ENCODE data around the gene DIAPH3. TPM values are rescaled to one million over a fixed set of nuclear protein-coding genes. Genes with fewer than 3 reads are reported as not detected.
"Not testable (repeated sequence)": the region's sequence is repeated elsewhere in the genome, so short reads cannot be mapped to it uniquely, and the experiment has no call there.

Gene DIAPH3
- total RNA-seq, 1 donor from 2014 or later, result 0.26 TPM

GRCh38 chr13:60095300-60095699, 68.4 kb downstream of the DIAPH3 start:
- DNase-seq (ENCODE audit: low spot score), result no peak

DNA sequence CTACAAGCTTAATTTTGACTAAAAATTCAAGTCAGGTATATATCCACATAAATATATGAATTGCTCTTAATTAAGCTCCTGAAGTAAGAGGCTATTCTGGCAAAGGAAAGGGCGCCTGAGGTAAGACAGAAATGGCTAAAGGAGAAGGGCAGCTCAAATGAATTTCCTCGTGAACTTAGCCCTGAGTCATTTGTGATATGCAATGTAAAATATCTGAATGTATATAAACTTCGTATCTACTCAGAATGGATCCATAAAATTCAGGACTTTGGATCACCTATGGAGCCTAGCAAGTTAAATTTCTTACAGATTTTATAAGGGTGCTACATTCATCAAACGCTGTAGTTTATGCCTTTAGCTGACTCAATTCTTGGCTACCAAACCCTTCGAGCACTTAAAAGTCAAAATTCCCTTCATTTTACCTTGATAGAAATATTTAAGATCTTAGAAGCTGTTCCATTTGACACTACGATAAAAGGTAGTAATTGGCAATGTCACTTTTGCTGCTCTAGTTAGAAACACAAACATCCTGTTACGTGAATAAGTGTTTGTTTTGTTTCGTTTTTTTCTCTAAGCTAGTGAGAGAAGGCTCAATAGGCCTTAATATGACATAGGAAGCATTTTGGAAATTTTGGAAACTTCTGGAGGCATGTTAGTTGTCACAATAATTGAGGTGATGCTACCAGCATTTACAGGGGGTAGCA, 69.2 kb downstream of the DIAPH3 start:
- no peak for DNase-seq (ENCODE audit: low spot score)

DNA sequence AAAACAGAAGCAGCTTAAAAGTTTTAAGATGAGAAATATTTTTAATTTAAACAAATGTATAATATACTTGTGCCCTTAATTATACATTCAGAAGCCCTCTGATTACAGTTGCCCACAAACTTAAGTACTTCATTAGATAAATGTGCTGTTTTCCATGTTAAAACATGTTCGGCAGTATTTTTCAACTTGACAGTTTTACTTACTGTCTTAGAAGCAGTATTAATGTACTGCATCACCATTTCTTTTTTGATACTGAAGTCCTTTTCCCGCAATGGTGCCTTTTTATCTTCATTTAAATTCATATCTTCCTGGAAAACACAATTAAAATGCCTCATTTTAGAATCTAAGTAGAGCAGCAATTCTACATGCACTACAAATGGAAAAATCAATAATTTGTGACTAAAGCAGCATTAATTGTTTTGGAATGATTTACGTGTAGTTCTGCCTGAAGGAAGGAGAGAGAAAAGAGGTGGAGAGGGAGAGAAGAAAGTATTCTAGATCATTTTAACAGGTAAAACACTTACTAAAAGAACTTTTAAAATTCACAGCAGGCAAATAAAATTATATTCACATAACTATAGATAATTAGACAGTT, 70.2 kb downstream of the DIAPH3 start:
- DNase-seq (ENCODE audit: low spot score), result no peak

- DNase-seq (ENCODE audit: low spot score), result no peak
Observed at GRCh38 chr13:60091573-60091972, 72.2 kb downstream of the DIAPH3 start.

DNA sequence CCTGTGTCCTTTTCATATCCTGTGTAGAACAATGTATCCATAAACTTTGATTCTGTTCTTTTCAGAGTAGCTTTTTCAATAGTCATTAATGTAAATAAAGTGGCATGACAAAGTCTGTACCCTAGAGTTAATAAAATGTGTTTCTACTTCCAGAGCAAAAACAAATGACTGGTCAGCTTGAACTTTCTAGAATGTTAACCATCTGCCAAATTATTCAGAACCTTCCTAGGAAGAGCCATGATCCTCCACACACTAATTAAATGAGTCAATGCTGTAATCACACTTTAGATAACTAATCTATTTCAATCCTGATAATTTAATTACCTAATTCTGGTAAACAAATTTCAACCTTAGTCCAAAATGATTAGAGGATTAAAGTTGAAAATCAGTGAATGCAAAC, 73.2 kb downstream of the DIAPH3 start:
- DNase-seq (ENCODE audit: low spot score), result no peak

DNA sequence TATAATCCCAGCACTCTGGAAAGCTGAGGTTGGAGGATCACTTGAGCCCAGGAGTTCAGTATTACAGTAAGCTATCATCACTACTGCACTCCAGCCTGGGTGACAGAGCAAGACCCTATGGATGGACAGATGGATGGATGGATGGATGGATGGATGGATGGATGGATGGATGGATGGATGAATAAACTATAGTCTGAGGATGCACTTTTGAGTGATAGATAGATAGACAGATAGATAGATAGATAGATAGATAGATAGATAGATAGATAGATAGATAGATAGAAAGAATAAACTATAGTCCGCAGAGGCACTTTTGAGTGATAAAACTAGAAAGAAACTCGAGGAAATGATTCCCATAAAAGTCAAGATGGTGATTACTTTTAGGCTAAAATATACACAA, 79.9 kb downstream of the DIAPH3 start:
- DNase-seq (ENCODE audit: low spot score), result not testable (repeated sequence)

- no peak for DNase-seq (ENCODE audit: low spot score)
Observed at GRCh38 chr13:60080850-60081249, 82.9 kb downstream of the DIAPH3 start.

- no peak for DNase-seq (ENCODE audit: low spot score)
Observed at GRCh38 chr13:60078226-60078625, 85.5 kb downstream of the DIAPH3 start.

DNA sequence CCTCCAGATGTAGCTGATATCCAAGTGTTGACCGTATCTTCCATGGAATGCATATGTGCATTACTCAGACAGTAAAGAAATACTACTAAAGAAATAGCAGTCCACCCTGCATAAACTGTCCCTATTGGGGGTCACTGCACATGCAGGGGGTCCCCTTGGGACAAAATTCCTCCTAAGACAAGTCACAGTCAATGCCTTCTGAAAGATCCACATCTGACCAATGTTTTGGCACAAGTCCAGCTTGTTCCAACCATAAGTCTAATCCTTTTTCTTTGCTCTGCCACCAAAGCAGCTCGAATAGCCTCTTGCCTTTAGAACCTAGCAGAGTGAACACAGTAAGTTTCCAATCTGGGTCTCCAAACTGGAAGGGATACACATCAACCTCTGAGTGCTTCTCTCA, 87.9 kb downstream of the DIAPH3 start:
- DNase-seq (ENCODE audit: low spot score), result no peak

- DNase-seq (ENCODE audit: low spot score), result no peak
Observed at GRCh38 chr13:60074397-60074796, 89.3 kb downstream of the DIAPH3 start.

GRCh38 chr13:60066226-60066625, 97.5 kb downstream of the DIAPH3 start:
- DNase-seq (ENCODE audit: low spot score), result no peak

- no peak for DNase-seq (ENCODE audit: low spot score)
Observed at GRCh38 chr13:60062502-60062901, 101.2 kb downstream of the DIAPH3 start.

GRCh38 chr13:60061737-60062136, 102.0 kb downstream of the DIAPH3 start:
- DNase-seq (ENCODE audit: low spot score), result no peak

- no peak for DNase-seq (ENCODE audit: low spot score)
Observed at GRCh38 chr13:60051754-60052285, 111.9 kb downstream of the DIAPH3 start.

GRCh38 chr13:60048353-60048752, 115.4 kb downstream of the DIAPH3 start:
- DNase-seq (ENCODE audit: low spot score), result not testable (repeated sequence)

- no peak for DNase-seq (ENCODE audit: low spot score)
Observed at GRCh38 chr13:60047918-60048317, 115.8 kb downstream of the DIAPH3 start.

DNA sequence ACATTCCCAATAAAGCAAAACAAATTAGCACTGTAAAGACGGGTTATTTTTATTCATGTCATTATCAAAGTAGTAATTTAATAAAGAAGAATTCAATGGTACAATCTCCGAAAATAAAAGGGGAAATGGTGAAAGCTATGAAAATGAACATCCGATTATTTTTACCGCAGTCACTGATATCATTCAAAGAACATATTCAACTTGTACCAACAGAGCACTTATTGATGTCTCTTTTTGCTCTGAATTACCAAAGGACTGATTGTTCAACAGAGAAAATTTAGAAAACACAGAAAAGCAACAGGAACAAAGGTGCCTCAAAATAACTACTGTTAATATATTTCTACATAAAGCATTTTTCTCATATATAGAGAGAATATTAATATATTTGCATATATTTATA, 119.4 kb downstream of the DIAPH3 start:
- DNase-seq (ENCODE audit: low spot score), result no peak

GRCh38 chr13:60043262-60043661, 120.5 kb downstream of the DIAPH3 start:
- no peak for DNase-seq (ENCODE audit: low spot score)

DNA sequence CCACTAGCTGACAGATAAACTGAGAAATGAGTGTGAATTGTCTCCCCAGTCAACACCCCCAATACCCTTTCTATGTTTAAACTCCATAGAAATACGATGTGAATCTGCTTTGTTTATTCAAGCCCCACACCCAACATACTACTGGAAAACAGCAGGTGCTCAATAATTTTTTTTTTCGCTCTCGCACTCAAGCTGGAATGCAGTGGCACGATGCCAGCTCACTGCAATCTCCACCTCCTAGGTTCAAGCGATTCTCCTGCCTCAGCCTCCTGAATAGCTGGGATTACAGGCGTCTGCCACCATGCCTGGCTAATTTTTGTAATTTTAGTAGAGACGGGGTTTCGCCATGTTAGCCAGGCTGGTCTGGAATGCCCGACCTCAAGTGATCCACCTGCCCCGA, 123.1 kb downstream of the DIAPH3 start:
- DNase-seq (ENCODE audit: low spot score), result not testable (repeated sequence)

DNA sequence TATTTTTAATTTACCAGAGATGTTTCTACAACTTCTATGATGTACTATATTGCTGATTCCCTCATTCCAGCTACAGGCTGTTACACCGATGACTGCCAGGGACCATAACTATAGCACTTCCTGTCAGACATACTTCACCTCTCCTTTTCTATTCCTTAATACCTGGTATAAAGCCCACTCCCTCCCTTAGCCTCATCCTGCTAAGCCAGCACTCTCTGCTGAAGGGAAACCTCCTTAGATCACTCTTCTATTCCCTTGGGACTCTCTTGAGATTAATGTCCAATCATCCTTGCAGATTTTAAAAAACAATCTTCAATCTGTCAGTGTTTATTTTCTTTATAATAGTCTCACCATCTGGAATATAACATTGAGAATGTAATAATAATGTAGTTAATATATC, 127.9 kb downstream of the DIAPH3 start:
- DNase-seq (ENCODE audit: low spot score), result no peak

GRCh38 chr13:60032851-60033250, 130.9 kb downstream of the DIAPH3 start:
- DNase-seq (ENCODE audit: low spot score), result no peak

DNA sequence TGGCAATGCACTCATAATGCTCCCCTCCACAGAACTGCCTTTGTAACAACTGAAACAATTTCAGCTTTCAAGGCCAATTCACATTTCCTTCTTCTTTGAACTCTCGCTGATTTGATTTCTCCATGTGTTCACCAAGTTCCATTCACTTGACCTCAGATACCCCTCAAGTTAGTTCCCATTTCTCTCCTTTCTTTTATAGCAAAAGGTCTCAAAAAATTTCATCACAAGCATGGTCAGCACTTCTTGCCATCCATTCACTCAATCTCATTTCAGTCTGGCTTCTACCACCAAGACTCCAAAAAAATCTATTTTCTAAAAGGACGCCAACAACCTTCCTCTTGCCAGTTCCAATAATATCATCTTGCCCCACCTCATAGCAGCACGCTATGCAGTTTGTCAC, 135.7 kb downstream of the DIAPH3 start:
- DNase-seq (ENCODE audit: low spot score), result no peak

DNA sequence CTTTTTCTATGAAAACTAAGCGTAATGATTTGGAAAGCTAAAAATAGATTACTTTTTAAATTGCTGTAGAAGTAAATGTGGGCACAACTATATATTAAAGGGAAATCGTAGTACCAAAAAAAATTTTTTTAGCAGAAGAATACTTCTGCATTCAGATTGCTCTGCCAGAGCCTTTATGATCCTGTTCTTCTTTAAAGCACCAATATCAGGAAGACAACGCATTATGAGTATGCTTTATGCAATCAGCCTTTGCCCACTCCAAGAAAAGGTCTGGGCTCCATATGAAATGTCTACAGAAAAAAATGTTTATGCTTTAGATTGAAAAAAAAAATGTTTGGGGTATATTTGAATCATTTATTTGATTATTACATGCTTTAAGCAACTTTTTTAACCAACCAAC, 137.4 kb downstream of the DIAPH3 start:
- no peak for DNase-seq (ENCODE audit: low spot score)
